ENCODE measurements around the gene SRSF3.

GRCh38 chr6:36560822-36561221 is 33.3 kb upstream of the SRSF3 start:
- TF ChIP-seq POLR2AphosphoS5 (IDR thresholded peaks at IDR 0.05; ENCODE audit: low read depth, low read length) (no peak), REST (IDR thresholded peaks at IDR 0.05; ENCODE audit: insufficient read depth in 1 of 2, low read depth in 2 of 2, low read length in 2 of 2) (no peak), SIN3A (IDR thresholded peaks at IDR 0.05; ENCODE audit: borderline replicate concordance, insufficient read depth, low read length) (no peak)

Measured in PFSK-1 (cell line).